ENCODE results near the gene PAPLN.

The PAPLN gene

DNA sequence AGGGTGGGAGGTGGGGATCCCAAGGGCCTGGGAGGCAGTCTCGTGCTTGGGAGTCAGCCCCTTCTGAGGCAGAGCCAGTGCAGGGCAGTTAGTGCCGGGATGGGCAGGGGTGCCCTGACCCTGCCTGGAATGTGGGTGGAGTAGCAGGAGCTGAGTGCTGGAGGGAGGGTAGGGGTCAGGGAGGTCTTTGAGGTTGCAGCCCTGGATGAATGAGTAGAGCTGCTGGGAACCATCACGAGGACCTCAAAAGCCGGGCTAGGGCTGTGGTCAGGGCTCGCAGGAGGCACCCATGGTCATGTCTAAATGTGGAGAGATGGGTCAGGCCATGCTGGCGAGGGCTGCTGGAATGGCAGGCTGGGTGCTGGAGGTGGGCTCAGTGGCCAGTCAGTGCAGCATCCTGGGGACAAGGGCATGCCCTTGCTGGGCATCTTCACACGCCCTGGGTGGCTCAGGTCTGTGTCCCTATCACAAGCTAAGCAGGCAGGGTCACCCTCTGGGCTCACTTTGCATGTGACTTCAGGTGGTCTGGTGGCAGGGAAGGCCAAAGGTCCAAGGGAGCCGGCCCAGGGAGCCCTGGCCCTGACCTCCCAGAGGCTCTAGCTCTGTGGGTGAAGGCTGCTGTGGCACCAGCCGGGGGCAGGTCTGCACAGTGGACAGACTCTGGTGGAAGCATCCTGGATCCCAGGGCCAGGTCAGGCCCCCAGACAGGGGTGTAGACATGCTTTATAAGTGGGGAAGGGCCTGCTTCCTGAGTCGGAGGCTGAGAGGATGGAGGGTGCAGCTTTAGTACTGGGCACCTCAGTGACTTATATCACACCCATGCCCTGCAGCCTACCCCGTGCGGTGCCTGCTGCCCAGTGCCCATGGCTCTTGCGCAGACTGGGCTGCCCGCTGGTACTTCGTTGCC, 24.5 kb downstream of the PAPLN start:
- DNase-seq (ENCODE audit: low spot score) = no peak

DNA sequence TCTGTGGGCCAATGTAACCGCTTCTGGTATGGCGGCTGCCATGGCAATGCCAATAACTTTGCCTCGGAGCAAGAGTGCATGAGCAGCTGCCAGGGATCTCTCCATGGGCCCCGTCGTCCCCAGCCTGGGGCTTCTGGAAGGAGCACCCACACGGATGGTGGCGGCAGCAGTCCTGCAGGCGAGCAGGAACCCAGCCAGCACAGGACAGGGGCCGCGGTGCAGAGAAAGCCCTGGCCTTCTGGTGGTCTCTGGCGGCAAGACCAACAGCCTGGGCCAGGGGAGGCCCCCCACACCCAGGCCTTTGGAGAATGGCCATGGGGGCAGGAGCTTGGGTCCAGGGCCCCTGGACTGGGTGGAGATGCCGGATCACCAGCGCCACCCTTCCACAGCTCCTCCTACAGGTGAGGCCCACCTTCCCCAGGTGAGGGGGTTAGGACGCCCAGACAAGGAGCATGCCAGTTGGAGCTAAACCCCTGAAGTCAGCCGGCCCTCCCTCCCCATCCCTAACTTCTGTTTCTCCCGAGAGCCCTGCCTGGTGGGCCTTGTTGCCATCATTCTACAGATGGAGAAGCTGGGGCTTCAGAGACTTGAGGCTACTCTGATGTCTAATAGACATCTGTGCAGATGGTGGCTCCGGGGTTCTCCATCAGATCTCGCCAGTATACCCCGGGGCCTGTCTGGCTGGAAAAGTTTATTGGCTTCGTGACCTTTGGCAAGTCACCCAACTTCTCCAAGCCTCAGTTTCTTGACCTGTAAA, 25.3 kb downstream of the PAPLN start:
- no peak for DNase-seq (ENCODE audit: low spot score)

DNA sequence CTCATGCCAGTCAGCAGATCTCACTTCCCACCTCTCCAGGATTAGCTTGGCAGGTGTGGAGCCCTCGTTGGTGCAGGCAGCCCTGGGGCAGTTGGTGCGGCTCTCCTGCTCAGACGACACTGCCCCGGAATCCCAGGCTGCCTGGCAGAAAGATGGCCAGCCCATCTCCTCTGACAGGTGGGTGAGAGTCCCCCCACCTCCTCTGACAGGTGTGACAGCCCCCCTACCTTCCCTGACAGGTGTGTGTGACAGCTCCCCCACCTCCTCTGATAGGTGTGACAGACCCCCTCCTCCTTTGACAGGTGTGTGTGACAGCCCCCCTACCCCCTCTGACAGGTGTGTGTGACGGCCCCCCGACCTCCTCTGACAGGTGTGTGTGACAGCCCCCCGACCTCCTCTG, 26.3 kb downstream of the PAPLN start:
- no peak for DNase-seq (ENCODE audit: low spot score)

DNA sequence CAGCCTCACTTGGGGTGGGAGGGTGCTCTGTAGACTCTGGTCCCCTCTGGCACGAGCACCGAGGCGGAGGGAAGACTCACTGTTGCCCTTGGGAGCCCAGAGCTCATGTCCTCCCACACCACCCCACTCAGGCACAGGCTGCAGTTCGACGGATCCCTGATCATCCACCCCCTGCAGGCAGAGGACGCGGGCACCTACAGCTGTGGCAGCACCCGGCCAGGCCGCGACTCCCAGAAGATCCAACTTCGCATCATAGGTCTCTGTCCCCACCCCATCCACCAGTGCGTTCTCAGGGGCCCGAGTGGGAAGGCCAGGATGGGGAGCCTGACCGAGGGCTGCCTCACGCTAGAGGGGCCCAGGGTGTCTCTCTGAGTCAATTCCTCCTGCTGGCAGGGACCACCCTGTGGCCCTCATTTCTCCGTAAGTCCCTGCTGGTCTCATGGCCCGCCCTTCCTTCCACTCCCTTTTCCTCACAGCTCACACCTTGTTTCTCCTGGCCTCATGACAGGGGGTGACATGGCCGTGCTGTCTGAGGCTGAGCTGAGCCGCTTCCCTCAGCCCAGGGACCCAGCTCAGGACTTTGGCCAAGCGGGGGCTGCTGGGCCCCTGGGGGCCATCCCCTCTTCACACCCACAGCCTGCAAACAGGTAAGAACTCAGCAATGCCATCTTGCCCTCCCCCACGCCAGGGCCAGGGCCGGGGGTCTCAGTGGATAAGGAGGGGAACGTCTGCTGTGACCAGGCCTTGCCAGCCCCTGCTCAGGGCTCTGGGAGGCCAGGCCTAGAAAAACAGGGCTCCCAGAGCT, 27.0 kb downstream of the PAPLN start:
- DNase-seq (ENCODE audit: low spot score) = no peak

DNA sequence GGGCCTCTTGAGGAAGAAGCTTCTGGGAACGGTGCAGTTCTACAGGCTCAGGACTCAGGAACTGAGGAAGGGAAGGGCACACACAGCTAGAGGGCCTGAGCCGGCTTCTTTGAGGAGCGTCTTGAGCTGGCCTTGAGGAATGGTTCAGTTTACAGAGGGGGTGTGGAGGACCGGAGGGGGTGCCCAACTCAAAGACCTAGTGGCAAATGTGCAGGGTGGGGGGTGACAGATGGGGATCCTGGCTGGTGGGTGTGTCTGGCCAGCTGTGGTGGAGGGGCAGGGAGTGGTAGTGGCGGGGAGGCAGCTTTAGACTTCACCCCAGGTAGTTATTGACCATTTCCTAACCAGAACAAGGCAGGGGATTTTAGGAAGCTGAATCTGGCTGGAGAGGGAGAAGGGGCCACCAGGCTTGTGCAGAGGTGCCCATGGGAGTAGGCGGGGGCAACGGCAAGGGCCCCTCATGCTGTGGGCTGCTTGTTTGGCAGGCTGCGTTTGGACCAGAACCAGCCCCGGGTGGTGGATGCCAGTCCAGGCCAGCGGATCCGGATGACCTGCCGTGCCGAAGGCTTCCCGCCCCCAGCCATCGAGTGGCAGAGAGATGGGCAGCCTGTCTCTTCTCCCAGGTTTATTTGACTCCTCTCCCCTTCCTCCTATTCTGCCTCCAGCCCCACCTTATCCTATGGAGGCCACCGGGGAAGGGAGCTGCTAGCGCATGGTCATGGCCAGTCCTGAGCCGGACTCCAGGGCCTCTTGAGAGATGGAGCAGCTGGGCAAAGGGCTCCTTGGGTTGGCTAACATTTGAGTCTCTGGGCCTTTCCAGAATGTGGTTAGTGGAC, 27.8 kb downstream of the PAPLN start:
- DNase-seq (ENCODE audit: low spot score) = no peak

DNA sequence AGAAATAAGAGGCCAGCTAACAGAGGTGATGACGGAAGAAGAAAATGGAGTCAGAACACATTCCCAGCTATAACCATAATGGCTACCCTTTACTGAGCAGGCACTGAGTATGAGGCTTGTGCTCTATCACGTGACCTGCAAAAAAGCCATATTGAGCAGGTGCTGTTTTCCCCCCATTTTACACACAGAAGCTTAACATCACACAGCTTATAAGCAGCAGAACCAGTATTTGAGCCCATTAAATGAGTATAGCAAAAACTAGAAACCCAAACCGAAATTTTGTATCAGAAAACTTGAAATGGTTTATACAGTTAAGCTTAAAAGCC, 28.4 kb downstream of the PAPLN start:
- no peak for DNase-seq (ENCODE audit: low spot score)

DNA sequence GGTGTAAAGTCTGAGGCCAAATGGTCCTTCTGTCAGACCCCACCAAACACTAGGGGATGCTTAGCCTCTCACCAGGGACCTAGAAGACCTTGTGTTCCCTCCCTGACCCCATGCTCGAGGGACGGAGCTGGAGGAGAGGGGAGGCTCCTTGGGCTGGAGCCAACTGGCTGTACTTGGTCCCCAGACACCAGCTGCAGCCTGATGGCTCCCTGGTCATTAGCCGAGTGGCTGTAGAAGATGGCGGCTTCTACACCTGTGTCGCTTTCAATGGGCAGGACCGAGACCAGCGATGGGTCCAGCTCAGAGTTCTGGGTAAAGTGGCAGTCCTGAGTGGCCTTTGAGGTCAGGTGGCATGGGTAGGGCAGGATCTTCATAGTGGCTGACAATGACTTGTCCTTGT, 29.0 kb downstream of the PAPLN start:
- no peak for DNase-seq (ENCODE audit: low spot score)

DNA sequence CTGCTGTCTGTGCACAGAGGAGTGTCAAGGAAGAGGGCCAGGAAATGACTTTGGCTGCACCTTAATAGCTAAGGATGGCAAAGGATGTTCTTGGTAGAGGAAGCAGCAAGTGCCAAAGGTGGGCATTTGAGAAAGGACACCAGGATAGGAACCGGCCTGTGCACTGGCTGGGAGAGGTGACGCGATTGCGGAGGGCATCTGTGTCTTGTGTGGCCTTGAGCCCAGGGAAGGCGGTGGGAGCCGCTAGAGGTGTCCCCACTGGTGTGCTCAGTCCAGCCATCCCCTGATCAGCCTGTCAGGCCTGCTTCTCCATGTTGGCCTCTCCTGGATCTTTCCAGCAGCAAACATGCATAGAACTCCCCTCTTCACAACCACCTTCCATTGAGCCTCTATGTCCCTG, 30.2 kb downstream of the PAPLN start:
- DNase-seq (ENCODE audit: low spot score) = no peak

DNA sequence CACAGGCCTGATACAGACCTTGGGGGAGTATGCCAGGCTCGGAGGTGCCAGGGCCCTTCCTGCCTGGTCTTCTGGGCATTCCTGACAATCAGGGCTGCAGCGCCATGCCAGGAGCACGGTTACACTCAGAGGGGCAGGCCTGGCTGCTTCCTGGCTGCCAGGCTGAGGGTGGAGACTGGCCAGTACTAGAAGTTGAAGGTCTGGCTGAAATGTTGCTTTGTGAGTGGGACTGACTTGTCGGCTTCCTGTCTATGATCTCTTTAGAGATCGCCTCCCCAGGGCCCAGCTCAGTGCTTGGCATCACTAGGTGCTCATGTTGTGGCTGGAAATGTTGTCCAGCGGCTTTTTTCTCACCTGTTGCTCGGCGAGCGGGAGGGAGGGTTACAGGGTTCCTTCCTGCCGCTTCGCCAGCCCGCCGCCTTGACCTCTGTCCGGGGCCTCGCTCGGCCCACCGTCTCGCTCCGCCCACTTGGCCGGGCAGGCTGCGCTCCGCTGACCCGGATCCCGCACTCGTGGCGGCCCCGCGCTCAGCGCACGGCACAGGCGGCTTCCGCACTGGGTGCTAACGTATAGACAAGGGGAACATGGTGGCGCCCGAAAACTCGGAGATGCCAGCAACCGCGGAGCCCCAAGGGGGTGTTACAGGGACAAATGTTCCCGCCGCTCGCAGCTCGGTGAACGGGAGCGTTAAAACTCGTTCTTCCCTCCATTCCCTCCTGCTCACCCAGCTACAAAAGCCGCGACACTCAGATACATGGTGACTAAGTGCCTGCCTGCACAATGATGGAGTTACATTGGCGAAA, 32.6 kb downstream of the PAPLN start:
- peak; percentile 68 for DNase-seq (ENCODE audit: low spot score)

DNA sequence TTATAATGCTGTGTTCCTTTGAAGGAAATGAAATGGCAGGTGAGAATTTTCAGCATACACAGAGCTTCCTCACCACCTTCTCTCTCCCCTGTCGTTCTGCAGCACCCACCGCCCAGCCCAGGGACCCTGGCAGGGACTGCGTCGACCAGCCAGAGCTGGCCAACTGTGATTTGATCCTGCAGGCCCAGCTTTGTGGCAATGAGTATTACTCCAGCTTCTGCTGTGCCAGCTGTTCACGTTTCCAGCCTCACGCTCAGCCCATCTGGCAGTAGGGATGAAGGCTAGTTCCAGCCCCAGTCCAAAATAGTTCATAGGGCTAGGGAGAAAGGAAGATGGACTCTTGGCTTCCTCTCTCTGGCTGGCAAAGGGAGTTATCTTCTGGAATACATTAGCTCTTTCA, 35.1 kb downstream of the PAPLN start:
- DNase-seq (ENCODE audit: low spot score) = no peak

DNA sequence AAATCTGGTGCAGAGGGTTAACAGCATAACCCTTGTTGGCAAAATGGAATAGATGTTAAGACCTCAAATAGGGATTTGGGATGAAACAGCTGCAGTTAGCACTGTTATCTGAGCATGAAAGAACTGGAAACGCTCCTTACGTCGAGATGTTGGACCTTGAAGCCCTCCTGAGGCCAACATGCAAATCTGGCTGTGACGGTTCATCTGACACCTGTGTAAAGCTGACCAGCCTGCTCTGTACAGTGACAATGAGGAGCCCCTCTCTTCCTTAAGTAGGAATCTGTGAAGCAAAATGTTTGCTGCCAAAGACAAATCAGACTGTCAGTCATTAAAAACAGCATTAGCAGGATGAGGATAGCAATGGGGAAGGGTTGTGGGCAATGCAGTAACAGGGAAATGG, 36.5 kb downstream of the PAPLN start:
- no peak for DNase-seq (ENCODE audit: low spot score)

DNA sequence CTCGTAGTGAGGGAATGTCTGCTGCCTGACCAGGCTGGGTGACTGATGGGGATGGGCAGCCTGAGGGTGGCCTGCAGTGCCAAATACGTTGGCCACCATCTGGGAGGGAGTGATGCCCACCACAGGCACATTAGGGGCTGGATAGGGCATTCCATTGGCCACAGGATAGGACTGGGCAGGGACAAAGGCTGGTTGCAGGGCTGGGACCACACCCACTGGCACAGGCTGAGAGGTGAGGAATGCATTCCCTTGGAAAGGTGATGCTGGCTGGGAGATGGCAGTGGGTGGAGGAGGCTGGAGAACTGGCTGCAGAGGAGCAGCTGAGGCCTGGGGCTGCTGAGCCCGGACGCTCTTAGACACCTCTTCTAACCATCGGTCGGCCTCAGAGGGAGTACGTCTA, 39.5 kb downstream of the PAPLN start:
- DNase-seq (ENCODE audit: low spot score) = no peak

DNA sequence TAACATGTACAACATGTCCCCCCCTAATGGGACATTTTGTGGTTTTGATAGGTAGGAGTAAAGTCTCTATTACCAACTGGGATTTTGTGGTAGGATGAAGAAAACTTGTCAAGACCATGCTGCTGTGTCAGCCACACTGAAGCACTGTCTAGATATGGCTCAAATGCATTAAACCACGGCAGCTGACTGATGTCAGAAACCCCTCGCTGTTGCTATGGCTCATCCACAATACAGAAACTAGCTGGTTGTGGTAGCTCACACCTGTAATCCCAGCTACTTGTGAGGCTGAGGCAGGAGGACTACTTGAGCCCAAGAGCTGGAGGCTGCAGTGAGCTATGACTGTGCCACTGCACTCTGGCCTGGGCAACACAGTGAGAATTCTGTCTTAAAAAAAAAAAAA, 40.1 kb downstream of the PAPLN start:
- no peak for DNase-seq (ENCODE audit: low spot score)

DNA sequence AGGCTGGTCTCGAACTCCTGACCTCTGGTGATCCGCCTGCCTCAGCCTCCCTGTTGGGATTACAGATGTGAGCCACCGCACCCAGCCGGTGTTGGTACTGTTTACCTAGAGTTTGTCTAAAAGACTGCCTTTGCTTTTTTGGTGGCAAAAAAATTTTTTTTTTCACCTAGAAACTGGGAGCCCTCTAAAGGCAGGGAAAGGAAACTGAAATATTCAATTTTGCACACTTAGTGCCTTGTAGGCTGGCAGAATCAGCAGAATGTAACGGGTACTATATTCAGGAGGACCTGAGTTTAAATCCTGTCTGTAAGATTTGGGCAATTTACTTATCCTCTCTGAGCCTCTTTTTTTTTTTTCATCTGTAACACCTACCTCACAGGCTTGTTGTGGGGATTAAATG, 43.6 kb downstream of the PAPLN start:
- no peak for DNase-seq (ENCODE audit: low spot score)

DNA sequence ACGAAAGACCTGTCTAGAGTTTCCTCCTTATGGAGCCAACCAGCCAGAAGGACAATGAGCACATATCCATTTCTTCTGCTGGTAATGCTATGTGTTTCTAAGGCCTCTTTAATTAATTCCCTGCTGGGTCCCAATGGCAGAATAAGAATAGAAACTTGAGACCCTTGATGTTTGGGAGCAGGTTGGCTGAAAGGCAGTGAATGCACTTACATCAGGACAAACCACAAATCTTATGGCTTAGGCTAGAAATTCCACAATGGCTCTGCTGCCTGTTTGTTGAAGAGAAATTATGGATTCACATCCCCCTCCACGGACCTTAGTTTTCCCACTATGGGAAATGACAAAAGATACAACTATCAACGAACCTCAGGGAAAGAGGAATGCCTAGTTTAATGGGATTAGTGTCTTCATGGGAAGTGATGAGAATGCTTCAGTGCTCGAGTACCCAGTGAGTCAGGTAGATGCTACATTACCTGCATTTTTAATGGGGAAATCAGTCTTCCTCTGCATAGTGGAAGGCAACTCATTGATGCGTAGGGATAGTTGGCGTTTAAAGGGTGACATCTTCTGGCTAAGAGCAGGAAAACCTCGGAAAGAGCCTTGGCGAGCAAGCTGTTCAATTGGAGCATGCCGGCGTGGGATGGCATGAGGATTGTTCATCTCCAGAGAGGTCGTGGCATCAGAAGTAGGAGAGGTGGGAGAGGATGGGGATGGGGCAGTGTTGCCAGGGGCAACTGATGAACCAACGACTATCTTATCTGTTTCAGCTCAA, 46.5 kb downstream of the PAPLN start:
- no peak for DNase-seq (ENCODE audit: low spot score)

DNA sequence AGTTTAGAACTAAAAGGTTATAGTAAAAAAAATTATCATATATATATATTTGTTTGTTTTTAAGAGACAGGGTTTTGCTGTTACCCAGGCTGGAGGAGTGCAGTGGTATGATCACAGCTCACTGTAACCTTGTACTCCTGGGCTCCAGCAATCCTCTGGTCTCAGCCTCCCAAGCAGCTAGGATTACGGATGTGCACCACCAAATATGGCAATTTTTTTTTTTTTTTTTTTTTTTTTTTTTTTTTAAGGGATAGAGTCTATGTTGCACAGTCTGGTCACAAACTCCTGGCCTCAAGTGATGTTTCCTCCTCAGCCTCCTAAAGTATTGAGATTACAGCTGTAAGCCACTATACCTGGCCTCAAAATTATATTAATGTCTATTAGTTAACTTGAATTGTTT, 48.7 kb downstream of the PAPLN start:
- DNase-seq (ENCODE audit: low spot score) = no peak

DNA sequence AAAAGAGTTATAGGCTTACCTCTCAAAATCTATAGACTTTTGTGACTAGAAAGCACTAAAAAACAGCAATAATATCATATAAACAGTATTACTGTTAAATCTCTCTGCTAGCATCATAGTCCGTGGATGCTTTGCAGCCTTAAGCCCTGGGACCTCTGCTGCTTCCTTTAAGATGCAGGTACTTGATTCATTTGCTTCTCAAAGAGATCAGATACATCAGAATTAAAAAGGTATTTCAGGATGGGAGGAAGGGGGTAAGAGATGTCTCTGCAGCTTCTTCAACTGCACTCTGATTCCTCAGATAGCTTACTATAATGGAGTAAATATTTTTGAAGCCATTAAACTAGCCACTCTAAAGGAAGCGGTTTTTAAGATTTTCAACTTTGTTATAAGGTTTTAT, 49.3 kb downstream of the PAPLN start:
- no peak for DNase-seq (ENCODE audit: low spot score)

DNA sequence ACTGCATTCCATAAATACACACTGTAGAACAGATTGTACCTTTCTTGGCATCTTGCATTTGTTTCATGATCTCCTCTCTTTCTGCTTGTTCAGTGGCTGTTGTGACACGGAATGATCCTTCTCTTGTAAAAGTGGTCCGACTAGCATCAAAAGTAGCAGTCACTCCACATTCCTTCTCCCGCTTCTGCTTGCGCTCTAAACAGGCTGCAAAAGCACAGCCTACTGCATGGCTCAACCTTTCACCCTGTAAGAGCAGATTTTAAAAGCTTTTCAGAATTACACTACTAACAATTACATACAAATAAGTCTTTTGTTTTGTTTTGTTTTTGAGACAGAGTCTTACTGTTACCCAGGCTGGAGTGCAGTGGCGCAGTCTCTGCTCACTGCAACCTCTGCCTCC, 49.8 kb downstream of the PAPLN start:
- DNase-seq (ENCODE audit: low spot score) = no peak

DNA sequence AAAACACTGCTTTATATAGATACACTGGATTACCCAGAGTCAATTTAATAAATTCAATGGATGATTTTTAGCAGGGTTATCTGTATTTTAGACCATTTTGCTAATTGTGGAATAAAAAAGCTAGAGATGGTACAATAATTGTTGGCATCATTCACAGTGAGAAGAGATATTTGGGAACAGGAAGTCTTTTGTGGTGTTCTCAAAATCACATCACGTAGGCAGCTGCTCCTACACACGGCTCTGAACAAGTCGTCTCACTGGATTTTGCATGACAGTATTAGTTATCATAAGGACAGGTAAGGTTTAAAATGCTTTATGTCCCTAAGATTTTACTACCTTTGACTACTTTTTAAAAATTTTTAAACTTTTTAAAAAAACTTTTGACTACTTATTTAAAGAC, 52.0 kb downstream of the PAPLN start:
- DNase-seq (ENCODE audit: low spot score) = no peak

DNA sequence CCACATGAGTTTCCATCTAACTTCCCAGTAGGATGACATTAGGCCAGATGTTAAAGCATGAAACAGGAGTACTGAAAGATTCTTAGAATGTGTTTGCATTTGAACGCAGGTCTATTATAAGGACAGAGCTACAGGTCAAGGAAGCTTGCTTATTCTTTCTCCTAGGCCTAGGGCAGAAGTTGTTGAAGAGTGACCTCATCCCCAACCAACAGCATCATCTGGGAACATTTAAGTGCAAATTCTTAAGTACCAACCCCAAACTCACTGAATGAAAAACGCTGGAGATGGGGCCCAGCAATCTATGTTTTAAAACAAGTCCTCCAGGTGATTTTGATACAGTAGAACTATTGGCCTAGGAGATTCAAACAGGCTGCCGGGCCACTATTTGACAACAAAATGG, 52.4 kb downstream of the PAPLN start:
- DNase-seq (ENCODE audit: low spot score) = no peak
